NCI-H748 (cell line): ENCODE data around the gene MSH5.
"Not testable (repeated sequence)": the region's sequence is repeated elsewhere in the genome, so short reads cannot be mapped to it uniquely, and the experiment has no call there.

Experiments
- DNase-seq: peaks from one replicate; lab custom pipeline; 2025; ENCODE audit not compliant: unreplicated experiment; lab: John Stamatoyannopoulos, UW

The MSH5 gene

DNA sequence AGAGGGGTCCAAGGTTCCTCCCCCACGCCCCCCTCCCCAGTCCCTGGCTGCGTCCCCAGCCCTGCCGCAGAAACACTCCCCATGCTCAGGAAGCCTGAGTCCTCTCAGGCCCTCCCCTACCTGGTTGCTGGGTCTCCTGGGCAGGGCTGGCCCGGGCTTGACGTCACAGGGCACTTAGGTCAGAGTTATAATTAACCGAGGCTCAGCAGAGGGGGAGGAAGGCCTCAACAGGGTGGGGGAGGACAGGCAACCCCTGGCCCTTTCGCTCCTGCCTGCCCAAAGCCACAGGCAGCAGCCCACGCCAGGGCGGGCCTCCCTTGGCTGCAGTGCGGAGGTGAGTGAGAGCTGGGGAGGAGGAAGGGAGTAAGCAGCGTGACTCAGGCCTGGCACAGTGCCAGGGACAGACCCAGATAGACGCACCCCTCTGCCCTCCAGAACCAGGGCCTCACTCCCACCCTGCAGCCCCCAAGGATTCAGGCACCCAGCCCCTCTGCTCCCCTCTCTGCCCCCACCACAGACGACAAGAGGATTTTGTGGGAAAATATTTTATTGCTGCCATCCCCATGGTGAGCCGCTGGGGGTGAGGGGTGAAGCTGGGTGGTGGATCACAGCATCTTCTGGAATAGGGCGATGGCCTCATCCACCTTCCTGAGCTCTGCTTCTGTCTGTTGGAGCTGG is 37.3 kb downstream of the MSH5 start, which contains the start of gene VWA7:
VWA7 (minus strand) TSS at position 340 of the 678 bp plus-strand sequence. CDS start 549 bp downstream, outside the sequence.
- DNase-seq: peak; percentile 88

DNA sequence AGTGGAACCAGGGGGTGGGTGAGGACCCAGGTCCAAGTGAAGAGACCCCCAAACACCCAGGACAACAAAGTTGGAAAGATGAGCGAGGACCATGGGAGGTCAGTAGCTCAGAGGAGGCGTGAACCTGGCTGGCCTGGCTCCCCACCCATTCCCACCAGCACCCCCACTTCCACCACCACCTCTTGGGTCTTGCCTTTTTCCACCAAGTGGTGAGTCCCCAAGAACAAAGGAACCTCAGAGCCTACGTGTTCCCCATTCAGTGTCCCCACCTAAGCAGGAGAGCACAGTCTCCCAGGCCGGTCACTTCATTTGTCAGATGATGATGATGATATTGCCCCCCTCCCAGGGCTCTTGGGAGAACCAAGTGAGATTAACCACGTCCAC is 37.9 kb downstream of the MSH5 start:
- DNase-seq: no peak

DNA sequence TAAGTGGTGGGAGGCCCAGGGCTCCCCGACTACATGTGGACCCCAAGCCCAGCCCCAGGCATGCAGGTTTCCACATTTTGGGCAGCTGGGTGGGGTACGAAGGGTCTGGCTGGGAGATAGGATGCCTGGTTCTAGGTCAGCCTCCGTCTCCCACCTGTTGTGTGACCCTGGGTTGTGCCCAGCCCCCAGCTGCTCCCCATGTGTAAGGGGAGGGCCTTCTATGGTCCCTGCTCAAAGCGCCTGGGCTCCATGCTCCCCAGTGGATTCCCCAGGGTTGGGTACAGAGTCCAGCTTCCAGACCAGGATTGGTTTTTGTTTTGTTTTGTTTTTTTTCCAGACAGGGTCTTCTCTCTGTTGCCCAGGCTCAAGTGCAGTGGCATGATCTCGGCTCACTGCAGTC is 38.4 kb downstream of the MSH5 start:
- no peak for DNase-seq

DNA sequence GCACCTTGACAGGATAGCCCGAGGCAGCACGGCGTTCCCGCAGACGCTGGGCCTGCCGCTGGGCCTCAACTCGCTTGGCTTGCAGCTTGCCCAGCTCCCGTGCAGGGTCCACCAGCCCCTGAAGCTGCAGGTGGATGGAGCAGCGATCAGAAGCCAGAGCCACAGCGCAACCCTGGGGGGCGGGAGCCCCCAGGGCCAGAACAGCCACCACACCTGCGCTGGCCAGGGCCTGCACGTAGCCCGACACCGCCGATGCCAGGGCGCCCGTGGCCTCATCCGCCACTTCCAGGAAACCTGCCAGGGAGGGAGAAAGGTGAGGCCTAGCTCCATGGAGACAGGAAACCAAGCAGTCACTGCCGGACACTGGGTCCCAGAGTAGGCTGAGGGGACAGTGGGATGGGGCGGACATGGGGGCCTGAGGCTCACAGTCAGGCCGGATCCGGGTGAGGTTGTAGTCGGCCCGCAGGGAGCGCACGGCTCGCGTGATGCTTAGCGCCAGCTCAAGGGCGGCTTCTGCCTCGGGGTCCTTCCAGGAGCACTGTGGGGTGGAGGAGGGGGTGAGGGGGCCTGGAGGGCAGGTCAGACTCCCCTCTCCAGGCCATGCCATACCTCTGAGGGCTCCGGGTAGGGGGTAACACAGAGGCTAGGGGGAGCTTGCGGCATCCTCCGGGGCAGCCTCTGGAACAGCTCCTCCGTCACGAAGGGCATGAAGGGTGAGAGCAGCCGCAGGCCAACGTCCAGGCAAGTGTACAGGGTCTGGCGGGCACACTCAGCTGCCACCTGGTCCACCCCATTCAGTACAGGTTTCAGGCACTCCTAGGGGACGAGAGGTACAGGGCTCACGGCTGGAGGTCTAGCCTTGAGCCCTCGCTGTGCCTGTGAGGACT is 39.4 kb downstream of the MSH5 start:
- DNase-seq: no peak

DNA sequence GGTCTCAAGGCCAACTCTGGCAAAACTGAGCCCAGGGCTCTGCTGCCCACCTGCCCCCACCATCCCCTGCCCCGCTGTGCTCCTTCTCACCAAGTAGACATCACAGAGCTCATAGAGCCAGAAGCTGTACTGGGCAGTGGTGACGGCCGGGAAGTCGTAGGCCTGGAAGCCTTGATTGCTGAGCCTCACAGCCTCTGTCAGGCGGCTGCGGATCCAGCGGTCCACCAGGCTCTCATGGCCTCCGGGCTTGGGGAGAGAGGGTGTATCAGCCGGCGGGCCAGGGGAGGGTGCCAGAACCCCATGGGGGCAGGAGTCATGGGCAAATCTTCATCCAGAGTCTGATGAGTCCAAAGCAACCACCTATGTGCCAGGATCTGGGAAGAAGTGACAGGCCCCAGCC is 40.1 kb downstream of the MSH5 start:
- DNase-seq: no peak

DNA sequence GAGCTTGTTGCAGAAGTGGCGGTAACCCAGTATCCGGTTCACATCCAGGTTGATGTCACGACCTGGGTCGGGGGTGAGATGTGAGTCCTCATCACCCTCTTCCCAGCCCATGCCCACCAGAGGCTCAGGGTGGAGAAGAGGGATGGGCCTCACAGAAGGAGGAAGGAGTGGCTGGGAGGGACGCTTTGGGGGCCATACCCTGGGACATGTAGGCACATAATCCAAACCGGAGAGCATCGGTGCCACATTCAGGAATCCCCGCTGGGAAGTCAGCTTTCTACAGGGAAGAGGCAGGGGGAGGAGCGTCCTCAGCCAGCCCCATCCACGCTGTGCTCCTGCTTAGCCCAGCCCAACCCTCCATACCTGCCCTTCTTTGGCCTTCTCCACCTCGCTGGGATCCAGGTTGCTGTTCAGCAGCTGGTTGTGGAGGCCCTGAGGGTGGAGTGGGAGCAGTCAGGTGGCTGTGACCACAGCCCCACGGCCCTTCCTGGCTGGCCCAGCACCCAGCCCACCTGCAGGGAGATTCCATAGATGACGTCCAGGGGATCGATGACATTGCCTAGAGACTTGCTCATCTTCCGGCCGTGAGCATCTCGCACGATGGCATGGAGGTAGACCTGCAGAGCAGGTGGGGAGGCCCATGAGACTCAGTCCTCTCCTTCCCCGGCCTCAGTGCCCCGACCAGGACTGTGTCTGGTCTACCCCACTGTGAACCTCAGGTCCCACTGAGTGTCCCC is 40.9 kb downstream of the MSH5 start:
- no peak for DNase-seq

DNA sequence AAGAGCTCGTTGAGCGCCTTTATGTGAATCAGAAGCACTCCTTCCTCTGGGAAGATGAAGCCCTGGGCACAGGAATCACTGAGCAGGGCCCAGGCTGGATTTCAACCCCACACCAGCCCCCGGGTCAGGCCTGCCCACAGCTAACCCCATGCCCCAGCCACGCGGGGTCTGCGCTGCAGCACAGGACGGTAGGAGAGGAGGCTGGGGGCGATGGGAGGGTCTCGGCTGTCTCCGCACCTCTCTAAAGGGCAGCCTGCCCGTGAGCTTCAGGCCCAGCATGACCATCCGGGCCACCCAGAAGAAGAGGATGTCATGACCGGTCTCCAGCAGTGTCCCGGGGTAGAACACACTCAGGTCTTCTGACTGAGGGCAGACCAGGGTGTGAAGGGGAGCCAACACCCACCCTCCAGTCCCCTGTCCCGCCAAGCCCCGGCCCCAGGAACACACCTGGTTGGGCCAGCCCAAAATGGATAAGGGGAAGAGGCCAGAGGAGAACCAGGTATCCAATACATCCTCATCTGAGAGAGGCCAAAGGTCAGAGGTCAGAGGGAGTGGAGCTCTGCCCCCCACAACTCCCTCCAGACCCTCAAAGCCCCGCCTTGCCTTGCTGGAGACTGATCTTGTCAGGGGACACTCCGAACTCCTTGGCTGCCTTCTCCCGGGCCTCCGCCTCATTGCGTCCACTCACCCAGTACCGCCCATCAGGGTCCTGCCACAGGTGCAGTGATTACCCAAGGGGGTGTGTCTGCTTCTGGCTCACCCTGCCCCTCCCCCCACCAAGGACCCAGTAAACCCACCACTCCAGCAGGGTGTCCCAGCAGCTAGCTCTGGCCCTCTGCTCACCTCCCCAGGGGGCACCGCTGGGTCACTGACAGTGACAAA is 41.7 kb downstream of the MSH5 start:
- no peak for DNase-seq

DNA sequence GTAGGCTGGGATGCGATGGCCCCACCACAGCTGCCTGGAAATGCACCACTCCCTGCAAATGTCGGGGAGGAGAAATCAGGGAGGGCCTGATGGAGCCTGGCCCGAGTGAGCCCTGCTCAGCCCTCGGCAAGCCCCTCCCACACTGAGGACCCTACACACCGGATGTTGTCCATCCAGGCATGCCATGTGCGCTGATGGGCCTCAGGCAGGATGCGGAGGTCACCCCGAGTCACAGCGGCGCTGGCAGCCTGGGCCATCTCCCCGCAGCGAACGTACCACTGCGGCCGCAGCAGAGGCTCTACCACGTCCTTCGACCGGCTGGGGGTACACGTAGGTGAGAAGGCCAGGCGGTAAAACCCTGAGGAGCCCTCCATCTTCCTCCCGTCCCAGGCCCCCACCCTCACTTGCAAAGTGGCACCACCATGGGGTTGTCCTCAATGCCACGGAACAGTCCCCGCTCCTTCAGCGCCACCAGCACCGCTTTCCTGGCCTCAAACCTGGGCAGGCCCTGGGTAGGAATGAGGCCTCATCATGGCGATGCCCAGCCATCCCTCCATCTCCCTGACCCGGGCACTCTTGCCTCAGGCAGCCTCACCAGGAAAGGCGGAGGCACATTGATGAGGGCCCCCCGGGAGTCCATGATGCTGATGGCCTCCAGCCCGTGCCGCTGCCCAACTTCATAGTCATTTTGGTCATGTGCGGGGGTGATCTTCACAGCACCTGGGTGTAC is 42.5 kb downstream of the MSH5 start:
- DNase-seq: no peak

DNA sequence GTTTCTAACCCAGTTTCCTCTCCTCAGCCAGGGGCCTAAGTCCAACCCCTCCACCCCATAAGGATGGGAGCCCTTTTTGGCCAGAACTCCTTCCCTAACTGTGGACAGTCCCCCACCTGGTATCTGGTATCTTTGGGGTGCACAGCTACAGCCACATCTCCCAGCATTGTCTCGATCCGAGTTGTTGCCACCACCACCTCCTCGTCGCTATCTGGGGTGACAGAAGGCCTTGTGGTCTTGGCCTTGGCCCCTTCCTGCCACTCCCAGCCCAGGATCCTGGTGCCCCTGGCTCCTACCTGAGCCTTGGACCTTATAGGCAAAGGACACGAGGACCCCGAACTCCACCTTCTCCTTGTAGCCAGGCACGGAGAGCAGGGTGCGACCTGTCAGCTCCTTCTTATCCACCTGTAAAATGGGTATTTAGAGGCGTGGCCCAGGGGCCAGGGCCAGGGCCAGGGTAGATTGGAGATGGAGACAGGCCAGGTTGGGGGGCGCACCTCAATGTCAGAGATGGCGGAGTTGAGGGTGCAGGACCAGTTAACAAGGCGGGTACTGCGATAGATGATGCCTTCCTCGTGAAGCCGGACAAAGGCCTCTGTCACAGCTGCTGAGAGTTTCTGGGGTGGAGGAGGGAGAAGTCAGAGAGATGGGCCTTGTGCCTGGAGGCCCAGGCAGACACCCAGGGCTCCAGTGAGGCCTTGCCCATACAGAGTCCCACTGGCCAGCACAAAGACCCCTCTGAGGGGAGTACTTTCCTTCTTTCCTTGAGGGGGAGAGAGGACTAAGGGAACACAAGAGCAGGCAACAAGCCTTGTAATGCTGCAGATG is 44.5 kb downstream of the MSH5 start:
- DNase-seq: no peak

DNA sequence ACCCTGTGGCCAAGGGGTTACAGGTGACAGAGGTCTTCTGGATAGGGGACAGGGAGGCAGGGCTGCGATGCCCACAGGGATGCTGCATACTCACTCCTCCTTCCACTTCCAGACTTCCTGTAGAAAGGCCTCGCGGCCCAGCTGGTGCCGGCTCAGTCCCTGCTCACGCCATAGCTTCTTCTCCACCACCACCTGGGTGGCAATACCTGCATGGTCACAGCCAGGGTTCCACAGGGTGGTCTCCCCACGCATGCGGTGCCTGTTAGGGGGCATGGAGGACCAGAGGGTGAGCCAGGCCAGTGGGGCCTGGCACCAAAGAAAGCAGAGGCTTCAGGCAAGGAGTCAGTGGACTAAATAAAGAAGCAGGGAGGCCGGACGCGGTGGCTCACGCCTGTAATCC is 45.7 kb downstream of the MSH5 start:
- no peak for DNase-seq

DNA sequence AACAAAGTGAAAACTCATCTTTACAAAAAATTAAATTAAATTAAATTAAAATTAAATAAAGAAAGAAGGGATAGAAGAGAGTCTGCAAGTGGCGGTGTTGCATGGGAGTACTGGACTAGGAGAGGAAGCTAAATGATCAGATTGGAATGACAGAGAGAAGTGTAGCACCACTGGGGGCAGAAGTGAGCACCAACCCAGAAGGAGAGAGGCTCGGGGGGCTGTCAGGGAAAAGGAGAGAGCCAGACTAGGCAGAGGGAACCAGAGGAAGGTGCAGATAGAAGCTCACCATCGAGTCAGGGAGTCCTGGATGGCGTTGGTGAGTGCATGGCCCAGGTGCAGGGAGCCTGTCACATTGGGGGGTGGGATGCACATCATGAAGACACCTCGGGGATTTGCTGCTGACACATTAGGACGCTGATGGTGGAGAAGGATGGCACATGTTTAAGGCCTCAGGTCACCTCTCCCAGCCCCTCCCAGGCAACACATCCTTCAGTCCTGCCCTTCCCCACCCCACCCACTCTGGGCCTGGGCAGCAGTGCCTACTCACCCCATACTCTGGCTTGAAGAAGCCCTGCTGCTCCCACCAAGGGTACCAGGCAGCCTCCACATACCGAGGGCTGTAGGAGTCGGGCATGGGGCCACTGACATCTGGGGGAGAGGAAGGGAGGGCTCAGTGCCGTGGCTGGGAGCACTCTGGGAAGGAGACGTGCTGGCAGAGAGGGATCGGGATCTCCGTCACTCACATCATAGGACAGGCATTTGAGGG is 51.7 kb downstream of the MSH5 start:
- DNase-seq: peak; percentile 60

DNA sequence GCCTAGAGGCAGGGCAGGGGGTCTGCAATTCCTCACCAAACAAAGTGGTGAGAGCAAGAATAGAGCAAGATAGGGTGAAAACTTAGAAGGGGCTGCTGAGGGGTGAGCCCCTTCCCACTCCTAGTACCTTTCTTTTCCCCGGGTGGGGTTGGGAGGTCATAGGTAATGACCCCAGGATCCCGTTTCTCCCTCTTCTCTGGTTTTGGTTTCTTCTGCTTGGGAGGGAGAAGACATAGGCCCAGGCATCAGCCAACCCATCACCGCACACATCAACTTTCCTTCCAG is 52.2 kb downstream of the MSH5 start:
- DNase-seq: no peak

DNA sequence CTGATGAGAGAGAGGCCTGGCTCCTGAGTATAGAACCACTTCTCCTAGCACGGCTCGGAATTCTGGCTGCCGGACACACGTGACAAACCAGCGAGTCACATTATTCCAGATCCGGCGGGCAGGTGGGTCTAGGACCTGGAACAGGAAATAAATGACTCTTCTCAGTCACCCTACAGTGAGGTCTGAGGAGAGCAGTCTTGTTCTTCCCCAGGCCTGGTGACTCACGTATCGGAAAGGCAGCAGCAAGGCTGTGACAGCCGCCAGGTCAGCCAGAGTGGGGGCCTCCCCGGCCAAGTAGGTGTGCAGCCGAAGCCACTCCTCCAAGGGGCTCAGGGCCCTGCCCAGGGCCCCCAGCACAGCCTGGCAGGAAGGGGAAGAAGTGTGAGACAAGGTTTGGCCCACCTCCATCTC is 53.0 kb downstream of the MSH5 start:
- DNase-seq: no peak

DNA sequence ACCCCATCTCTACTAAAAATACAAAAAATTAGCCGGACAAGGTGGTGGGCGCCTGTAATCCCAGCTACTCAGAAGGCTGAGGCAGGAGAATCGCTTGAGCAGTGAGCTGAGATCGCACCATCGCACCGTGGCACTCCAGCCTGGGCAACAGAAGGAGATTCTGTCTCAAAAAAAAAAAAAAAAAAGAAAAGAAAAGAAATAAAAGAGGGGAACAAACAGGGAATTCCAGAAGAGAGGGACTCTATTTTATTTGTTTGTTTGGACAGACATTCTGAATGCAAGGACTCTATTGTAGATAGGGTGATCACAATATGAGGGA is 54.1 kb downstream of the MSH5 start:
- not testable (repeated sequence) for DNase-seq

DNA sequence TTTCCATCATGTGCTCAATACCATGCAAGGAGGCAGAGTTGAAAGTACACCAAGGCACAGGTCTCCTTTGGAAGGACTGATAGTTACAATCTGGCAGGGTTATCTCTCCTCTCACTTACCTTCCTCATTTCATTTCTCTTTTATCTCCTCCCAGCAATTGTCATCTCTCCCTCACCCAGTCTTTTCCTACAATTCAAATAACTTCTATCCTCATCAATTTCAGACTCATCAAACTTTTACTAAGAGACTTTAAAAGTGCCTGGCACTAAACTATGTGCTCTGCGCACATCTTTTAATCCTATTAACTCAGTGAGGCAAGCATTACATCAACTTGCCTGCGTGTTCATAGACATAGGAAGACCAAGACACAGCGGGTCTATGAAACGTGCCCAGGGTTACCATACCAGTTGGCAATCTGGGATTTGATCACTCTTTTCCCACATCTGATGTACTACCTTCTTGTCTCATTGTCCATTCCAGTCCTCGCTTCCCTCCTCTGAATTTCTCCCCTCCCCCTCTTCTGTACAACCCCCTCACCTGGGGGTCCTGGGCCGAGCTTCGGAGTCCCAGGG is 54.6 kb downstream of the MSH5 start:
- peak; percentile 39 for DNase-seq

DNA sequence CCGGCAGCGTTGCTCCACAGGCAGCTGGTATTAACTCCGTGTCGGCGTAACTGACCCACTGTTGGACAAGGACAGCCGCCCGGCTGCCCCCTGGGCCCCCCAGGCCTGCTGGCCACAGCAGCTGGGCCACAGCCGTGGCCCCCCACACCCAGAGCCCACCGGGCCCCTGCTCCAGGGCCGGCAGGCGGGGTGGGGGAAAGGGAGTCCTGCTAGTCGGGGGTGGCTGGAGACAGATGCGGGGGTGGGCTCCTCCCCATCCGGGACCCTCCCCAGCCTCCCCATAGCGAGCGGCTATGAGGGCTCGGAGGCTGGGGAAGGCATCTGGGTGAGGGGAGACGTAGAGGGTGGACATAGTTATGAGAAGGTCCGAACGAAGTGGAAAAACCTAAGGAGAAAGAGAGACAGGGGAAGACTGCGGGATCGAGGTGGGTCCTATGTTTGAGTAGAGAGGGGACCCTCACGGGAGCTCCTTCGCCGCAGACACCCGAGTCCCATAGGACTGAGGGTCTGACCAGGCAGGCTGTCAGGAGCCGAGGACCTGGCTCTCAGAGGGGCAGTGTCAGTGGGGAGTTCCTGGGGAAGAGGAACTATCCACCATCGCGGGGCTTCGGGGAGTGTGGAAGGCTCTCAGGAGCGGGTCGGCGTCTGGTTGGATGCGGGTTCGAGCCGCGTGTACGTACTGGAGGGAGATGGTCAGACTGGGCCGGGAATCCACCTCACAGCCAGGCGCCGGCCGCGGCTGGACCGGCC is 55.2 kb downstream of the MSH5 start:
- DNase-seq: peak; percentile 54

DNA sequence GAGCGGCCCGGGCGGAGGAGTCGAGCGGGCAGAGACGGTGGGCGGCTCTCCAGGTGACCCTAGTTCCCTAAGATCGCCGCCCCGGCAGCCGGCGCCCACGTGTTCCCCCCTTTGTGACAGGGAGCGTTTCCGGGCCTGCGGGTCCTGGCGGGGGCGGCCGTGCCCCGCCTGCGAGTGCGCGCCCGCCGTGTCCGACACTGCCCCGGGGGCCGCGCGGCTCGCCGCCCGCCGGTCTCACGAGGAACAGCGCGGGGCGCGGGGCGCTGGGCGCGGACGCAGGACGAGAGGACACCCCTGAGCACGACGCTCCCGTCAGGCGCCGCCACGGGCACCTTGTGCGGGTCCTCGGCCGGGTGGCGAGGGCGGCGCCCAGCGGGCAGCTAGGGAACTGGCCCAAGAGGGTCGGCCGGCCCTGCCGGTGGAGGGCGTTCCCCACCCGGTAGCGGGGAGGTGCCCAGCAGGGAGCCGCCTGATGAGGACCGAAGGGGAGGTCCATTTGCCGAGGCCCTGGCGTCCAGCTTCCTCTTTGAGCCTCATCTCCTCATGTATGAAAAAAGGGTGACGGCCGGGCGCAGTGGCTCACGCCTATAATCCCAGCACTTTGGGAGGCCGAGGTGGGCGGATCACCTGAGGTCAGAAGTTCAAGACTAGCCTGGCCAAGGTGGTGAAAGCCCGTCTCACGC is 56.0 kb downstream of the MSH5 start, which contains the start of gene VARS1:
VARS1 (minus strand) TSS at position 137 of the 683 bp plus-strand sequence. CDS start 535 bp downstream, outside the sequence.
- peak; percentile 96 for DNase-seq
